Calu3 (cell line): Measurements from ENCODE around the gene SLC35A2. TPM values are rescaled to one million over a fixed set of nuclear protein-coding genes. Genes with fewer than 3 reads are reported as not detected.

Source experiments
- BruUV-seq: library from RNA; stranded (reverse); fragments of 400-500 nt; replicated peaks from 2 replicates; lab custom pipeline; 2021; lab: Mats Ljungman, UMichigan
- CTCF ChIA-PET: fragments of 300-600 bp; sonication (Branson Sonifier 250); formaldehyde crosslinking; loops from one replicate; lab custom pipeline; 2022; ENCODE audit warnings: antibody characterized with exemption; lab: Charles Lee
- DNase-seq: peaks from one replicate; pipeline ENCODE4 v3.0.0; 2022
- H3K27ac Mint-ChIP-seq: one replicate; pipeline ENCODE4 v1.8.0; 2022; ENCODE audit warnings: mixed read lengths; ENCODE audit not compliant: unreplicated experiment
- H3K27me3 Mint-ChIP-seq: one replicate; pipeline ENCODE4 v1.8.0; 2022; ENCODE audit warnings: mixed read lengths; ENCODE audit not compliant: unreplicated experiment
- H3K36me3 Mint-ChIP-seq: one replicate; pipeline ENCODE4 v1.8.0; 2022; ENCODE audit warnings: mild to moderate bottlenecking, moderate library complexity, mixed read lengths; ENCODE audit not compliant: insufficient read depth, unreplicated experiment
- H3K4me1 Mint-ChIP-seq: one replicate; pipeline ENCODE4 v1.8.0; 2022; ENCODE audit warnings: mild to moderate bottlenecking, low read depth, mixed read lengths; ENCODE audit not compliant: unreplicated experiment
- H3K4me3 Mint-ChIP-seq: one replicate; pipeline ENCODE4 v1.8.0; 2022; ENCODE audit warnings: mild to moderate bottlenecking, low read depth, moderate library complexity, mixed read lengths; ENCODE audit not compliant: unreplicated experiment
- H3K9me3 Mint-ChIP-seq: one replicate; pipeline ENCODE4 v1.8.0; 2022; ENCODE audit warnings: low read depth, mixed read lengths; ENCODE audit not compliant: unreplicated experiment
- CTCF ChIP-seq: fragments of 200-600 bp; IDR thresholded peaks from one replicate; pipeline ENCODE4 v1.8.0; 2022; ENCODE audit warnings: antibody characterized with exemption; ENCODE audit not compliant: unreplicated experiment
- intact Hi-C: fragments of 100-400 bp; cut with micrococcal nuclease; formaldehyde crosslinking; loops from one replicate; pipeline ENCODE4 v1.10.0; 2022; ENCODE audit not compliant: unreplicated experiment
- total RNA-seq: library from RNA; stranded (reverse); gene quantifications from 2 replicates; pipeline ENCODE4 v1.2.3, GENCODE V29; 2022

Gene SLC35A2
- total RNA-seq, 1 experiment from 2014 or later: 68.1 TPM

GRCh38 chrX:48945517-48946348 lies 34.3 kb upstream of the SLC35A2 start:
- H3K27me3 Mint-ChIP-seq: no peaks in the 10 kb centered on the region
- H3K4me1 Mint-ChIP-seq: no peaks in the 10 kb centered on the region
- H3K36me3 Mint-ChIP-seq: peaks cover 17% of the 10 kb centered on the region
- peak; percentile 66 for TF ChIP-seq CTCF
- intact Hi-C loops: loop anchor here (10.0 kb wide), 1 partner anchor 181 kb away; the partner anchor contains the start of gene GLOD5
- H3K4me3 Mint-ChIP-seq: no peak overlapping the region
- DNase-seq: peak; percentile 62
- no peaks in the 10 kb centered on the region for H3K9me3 Mint-ChIP-seq
- BruUV-seq: no TSS peak
- H3K27ac Mint-ChIP-seq: no peak overlapping the region
- CTCF ChIA-PET: no interaction called here

GRCh38 chrX:48942895-48943294 lies 31.4 kb upstream of the SLC35A2 start:
- Mint-ChIP-seq H3K27ac (no peak overlapping the region), H3K4me3 (no peak overlapping the region), H3K9me3 (no peaks in the 10 kb centered on the region), H3K4me1 (no peaks in the 10 kb centered on the region), H3K36me3 (peaks cover 26% of the 10 kb centered on the region), H3K27me3 (no peaks in the 10 kb centered on the region)
- TF ChIP-seq CTCF: no peak
- BruUV-seq: no TSS peak
- intact Hi-C loops: loop anchor here (10.0 kb wide), 1 partner anchor 178 kb away; the partner anchor contains the start of gene GLOD5
- CTCF ChIA-PET: no interaction called here
- DNase-seq: no peak

- intact Hi-C loops: loop anchor here (10.0 kb wide), 1 partner anchor 176 kb away; the partner anchor contains the start of gene GLOD5
- H3K36me3 Mint-ChIP-seq: peaks cover 31% of the 10 kb centered on the region
- no peaks in the 10 kb centered on the region for H3K9me3 Mint-ChIP-seq
- DNase-seq: no peak
- no peaks in the 10 kb centered on the region for H3K4me1 Mint-ChIP-seq
- H3K27ac Mint-ChIP-seq: no peak overlapping the region
- no peak for TF ChIP-seq CTCF
- BruUV-seq: no TSS peak
- CTCF ChIA-PET: interaction anchor here (0.9 to 1.1 kb wide), 2 partner anchors 10 to 17 kb away, joined by 4 to 9 read pairs; partner anchors contain the start of gene OTUD5
- no peak overlapping the region for H3K4me3 Mint-ChIP-seq
- no peaks in the 10 kb centered on the region for H3K27me3 Mint-ChIP-seq
Observed at GRCh38 chrX:48940404-48940955, 29.0 kb upstream of the SLC35A2 start.

- Mint-ChIP-seq H3K27me3 (no peaks in the 10 kb centered on the region), H3K4me1 (no peaks in the 10 kb centered on the region), H3K27ac (no peak overlapping the region), H3K4me3 (no peak overlapping the region), H3K9me3 (no peaks in the 10 kb centered on the region), H3K36me3 (peaks cover 33% of the 10 kb centered on the region)
- TF ChIP-seq CTCF: no peak
- CTCF ChIA-PET: interaction anchor here (1.1 kb wide), 1 partner anchor 9 kb away, joined by 4 read pairs; no protein-coding TSS in a partner anchor
- intact Hi-C loops: loop anchor here (10.0 kb wide), 1 partner anchor 175 kb away; the partner anchor contains the start of gene GLOD5
- BruUV-seq: no TSS peak
- DNase-seq: no peak
Observed at GRCh38 chrX:48939524-48940228, 28.2 kb upstream of the SLC35A2 start.
